ENCODE measurements around the gene OSBPL3.

OSBPL3 gene

DNA sequence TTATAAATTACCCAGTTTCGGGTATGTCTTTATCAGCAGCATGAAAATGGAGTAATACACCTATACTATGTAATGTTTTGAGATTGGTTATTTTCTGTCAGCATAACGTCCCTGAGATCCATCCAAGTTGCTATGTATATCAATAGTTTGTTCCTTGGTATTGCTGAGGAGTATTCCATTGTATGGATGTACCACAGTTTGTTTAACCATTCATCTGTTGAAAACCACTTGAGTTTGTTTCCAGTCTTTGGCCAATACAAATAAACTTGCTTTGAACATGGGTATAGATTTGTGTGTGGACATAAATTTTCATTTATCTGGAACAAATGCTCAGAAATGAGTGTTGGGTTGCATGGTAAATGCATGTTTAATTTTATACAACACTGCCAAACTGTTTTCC, 119.4 kb downstream of the OSBPL3 start:
- WGBS, 2 experiments, result 90 to 100% methylated on average over 2 of the region's 2 CpGs
- H3K27ac ChIP-seq (ENCODE audit: insufficient read depth, low read depth, low read length, poor library complexity, severe bottlenecking), result no peak overlapping the region
- no peaks in the 10 kb centered on the region for H3K27me3 ChIP-seq (ENCODE audit: control insufficient read depth, insufficient read depth, low read length, poor library complexity, severe bottlenecking)
- H3K4me3 ChIP-seq (ENCODE audit: insufficient read depth, low read depth, low read length), result no peak overlapping the region
- no peaks in the 10 kb centered on the region for H3K36me3 ChIP-seq (ENCODE audit: control insufficient read depth, insufficient read depth, low read length)
- peaks cover 3% of the 10 kb centered on the region for H3K4me1 ChIP-seq (ENCODE audit: control insufficient read depth, insufficient read depth, low read length)
- H3K9me3 ChIP-seq (ENCODE audit: control insufficient read depth, low read length), result no peaks in the 10 kb centered on the region

DNA sequence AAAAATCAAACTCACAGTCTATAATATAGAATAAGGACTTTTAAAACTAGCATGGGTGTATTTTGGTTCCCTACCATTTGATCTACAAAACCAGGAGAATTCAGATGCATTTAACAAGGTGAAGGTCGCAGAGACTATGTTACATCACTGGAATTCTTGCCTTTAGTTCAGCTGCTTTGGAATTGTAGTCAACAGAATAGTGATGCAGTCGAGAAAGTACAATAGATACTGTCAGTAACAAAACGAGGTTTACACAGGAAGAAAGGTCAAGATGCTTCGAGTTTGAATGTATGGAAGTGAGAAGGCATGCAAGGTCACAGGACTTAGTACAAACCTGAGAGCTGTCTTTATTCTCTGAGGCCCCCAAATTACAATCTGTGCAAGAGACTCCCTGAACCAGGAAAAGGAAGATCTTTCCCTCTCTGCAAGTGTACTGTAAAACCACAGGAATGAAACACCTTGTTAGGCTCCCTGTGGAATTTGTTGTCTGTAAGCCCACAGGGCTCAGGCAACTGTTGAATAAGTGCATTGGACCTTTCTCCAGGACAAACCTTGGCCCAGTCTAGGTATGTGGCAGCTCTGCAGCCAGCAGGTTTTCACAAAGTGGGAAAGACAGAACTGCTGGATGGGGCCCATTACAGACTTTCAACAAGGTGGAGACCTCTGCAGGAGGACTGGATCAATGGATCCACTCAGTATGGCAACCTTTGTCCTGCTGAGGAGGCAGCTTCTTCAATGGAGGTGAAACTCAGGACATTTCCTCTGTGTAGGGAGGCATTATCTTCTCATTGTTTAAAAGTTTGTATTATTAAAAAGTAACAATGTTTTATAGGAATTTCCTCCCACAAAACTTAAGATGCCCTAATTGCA, 121.6 kb downstream of the OSBPL3 start:
- Histone ChIP-seq H3K4me1 (ENCODE audit: control insufficient read depth, insufficient read depth, low read length) (peaks cover 3% of the 10 kb centered on the region), H3K9me3 (ENCODE audit: control insufficient read depth, low read length) (no peaks in the 10 kb centered on the region), H3K4me3 (ENCODE audit: insufficient read depth, low read depth, low read length) (no peak overlapping the region), H3K36me3 (ENCODE audit: control insufficient read depth, insufficient read depth, low read length) (no peaks in the 10 kb centered on the region), H3K27me3 (ENCODE audit: control insufficient read depth, insufficient read depth, low read length, poor library complexity, severe bottlenecking) (no peaks in the 10 kb centered on the region), H3K27ac (ENCODE audit: insufficient read depth, low read depth, low read length, poor library complexity, severe bottlenecking) (no peak overlapping the region)
- 78 to 82% methylated on average over 4 of the region's 4 CpGs for WGBS, 2 experiments

DNA sequence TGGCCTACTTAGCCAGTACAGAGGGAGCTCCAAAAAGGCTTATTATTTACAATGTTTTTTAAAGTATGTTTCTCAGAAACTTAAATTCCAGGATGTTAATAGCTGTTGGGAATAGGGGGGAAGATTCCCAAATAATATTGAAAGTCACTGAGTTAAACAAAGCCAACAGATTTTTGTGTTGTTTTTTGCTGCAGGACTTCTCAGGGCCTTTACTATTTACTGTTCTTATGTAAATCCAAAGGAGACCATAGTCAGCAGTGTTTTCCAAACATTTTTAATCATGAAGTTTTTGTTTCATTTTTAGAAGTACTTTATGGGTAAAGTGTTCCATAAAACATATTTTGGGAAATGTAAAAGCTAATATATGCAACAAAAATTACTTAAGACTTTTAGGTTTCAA, 122.4 kb downstream of the OSBPL3 start:
- Histone ChIP-seq H3K4me3 (ENCODE audit: insufficient read depth, low read depth, low read length) (no peak overlapping the region), H3K27me3 (ENCODE audit: control insufficient read depth, insufficient read depth, low read length, poor library complexity, severe bottlenecking) (no peaks in the 10 kb centered on the region), H3K4me1 (ENCODE audit: control insufficient read depth, insufficient read depth, low read length) (peaks cover 3% of the 10 kb centered on the region), H3K9me3 (ENCODE audit: control insufficient read depth, low read length) (no peaks in the 10 kb centered on the region), H3K36me3 (ENCODE audit: control insufficient read depth, insufficient read depth, low read length) (no peaks in the 10 kb centered on the region), H3K27ac (ENCODE audit: insufficient read depth, low read depth, low read length, poor library complexity, severe bottlenecking) (no peak overlapping the region)

DNA sequence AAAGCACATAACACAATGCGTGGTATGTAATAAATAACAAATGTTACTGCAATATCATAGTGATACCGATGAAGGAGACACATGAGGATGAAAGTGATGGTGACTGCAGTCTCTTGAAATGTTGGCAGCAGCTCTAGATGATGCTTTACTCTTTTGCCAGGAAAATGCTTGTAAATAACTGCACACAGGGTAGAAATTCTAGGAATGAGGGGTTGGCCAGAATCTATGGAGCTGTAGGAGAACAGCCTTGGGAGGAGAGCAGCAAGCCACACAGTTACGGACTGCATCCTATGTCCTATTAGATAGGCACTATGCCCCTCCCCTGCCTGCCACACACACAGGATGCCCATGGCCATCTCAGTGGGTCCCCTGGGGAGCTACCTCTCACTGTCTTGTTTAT, 125.1 kb downstream of the OSBPL3 start:
- Histone ChIP-seq H3K4me1 (ENCODE audit: control insufficient read depth, insufficient read depth, low read length) (peaks cover 10% of the 10 kb centered on the region), H3K9me3 (ENCODE audit: control insufficient read depth, low read length) (no peaks in the 10 kb centered on the region), H3K4me3 (ENCODE audit: insufficient read depth, low read depth, low read length) (no peak overlapping the region), H3K36me3 (ENCODE audit: control insufficient read depth, insufficient read depth, low read length) (no peaks in the 10 kb centered on the region), H3K27ac (ENCODE audit: insufficient read depth, low read depth, low read length, poor library complexity, severe bottlenecking) (no peak overlapping the region), H3K27me3 (ENCODE audit: control insufficient read depth, insufficient read depth, low read length, poor library complexity, severe bottlenecking) (no peaks in the 10 kb centered on the region)
- WGBS, 2 experiments, result 93 to 95% methylated on average over 3 of the region's 3 CpGs

DNA sequence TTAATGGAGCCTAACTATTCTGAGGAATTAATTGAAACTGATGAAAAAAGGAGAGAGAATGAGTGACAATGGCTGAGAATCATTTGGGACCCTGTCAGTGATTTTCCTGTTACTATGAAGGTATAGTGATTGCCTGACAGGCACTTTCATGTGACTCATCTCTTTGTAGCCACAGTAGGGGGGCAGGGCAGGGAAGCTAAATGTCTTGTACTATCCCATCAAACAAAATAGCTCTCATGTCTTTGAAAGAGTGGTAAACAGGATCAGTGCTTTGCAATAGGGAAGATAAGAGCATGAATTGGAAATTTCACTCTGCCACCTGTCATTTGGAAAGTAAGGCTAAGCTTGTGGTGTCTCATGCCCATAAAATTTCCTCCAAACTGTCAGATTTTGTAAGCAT, 128.2 kb downstream of the OSBPL3 start:
- no peaks in the 10 kb centered on the region for H3K36me3 ChIP-seq (ENCODE audit: control insufficient read depth, insufficient read depth, low read length)
- peaks cover 7% of the 10 kb centered on the region for H3K4me1 ChIP-seq (ENCODE audit: control insufficient read depth, insufficient read depth, low read length)
- no peak overlapping the region for H3K27ac ChIP-seq (ENCODE audit: insufficient read depth, low read depth, low read length, poor library complexity, severe bottlenecking)
- no peak overlapping the region for H3K4me3 ChIP-seq (ENCODE audit: insufficient read depth, low read depth, low read length)
- no peaks in the 10 kb centered on the region for H3K27me3 ChIP-seq (ENCODE audit: control insufficient read depth, insufficient read depth, low read length, poor library complexity, severe bottlenecking)
- H3K9me3 ChIP-seq (ENCODE audit: control insufficient read depth, low read length), result no peaks in the 10 kb centered on the region

DNA sequence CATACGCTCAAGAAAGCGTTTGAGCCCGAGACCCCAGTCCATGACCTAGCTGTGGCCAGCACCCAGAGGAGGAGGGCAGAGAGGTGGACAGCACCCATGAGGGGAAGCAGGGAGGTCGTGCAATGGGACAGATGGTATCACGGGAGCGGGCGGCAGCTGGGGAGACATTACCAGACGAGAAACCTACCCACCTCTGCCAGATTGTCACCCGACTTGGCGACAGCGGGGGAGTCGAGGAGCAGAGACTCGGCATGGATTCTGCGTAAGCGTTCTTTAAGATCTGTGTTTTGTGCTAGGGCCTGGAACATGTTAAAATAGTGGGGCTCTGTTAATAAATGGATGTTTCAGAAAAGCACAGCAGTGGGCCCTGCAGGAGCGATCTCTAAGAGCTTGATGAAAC, 131.1 kb downstream of the OSBPL3 start:
- 95 to 96% methylated on average over 16 of the region's 16 CpGs for WGBS, 2 experiments
- H3K27ac ChIP-seq (ENCODE audit: insufficient read depth, low read depth, low read length, poor library complexity, severe bottlenecking), result no peak overlapping the region
- H3K4me3 ChIP-seq (ENCODE audit: insufficient read depth, low read depth, low read length), result no peak overlapping the region
- peaks cover 9% of the 10 kb centered on the region for H3K4me1 ChIP-seq (ENCODE audit: control insufficient read depth, insufficient read depth, low read length)
- no peaks in the 10 kb centered on the region for H3K27me3 ChIP-seq (ENCODE audit: control insufficient read depth, insufficient read depth, low read length, poor library complexity, severe bottlenecking)
- no peaks in the 10 kb centered on the region for H3K9me3 ChIP-seq (ENCODE audit: control insufficient read depth, low read length)
- no peaks in the 10 kb centered on the region for H3K36me3 ChIP-seq (ENCODE audit: control insufficient read depth, insufficient read depth, low read length)

DNA sequence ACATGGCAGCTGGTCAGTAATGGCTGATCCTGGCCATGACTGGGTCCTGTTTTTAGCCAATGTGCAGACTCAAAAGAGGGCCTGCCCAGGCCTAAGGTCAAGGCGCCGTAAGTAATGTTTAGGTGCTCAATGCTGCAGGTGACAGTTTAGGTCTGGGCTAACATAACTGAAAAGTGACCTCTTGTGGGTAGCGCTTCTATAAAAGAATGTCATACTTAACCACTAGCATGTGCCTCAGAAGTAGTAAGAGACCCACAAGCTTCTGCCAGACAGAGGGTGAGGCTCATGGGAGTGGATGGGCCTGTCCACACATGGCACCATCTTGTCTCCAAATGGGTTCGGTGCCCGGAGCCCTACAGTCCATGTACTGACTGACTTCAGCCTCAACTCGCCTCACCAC, 132.2 kb downstream of the OSBPL3 start:
- H3K36me3 ChIP-seq (ENCODE audit: control insufficient read depth, insufficient read depth, low read length), result no peaks in the 10 kb centered on the region
- peaks cover 19% of the 10 kb centered on the region for H3K4me1 ChIP-seq (ENCODE audit: control insufficient read depth, insufficient read depth, low read length)
- 95 to 99% methylated on average over 5 to 6 of the region's 6 CpGs for WGBS, 2 experiments
- no peak overlapping the region for H3K27ac ChIP-seq (ENCODE audit: insufficient read depth, low read depth, low read length, poor library complexity, severe bottlenecking)
- no peak overlapping the region for H3K4me3 ChIP-seq (ENCODE audit: insufficient read depth, low read depth, low read length)
- H3K27me3 ChIP-seq (ENCODE audit: control insufficient read depth, insufficient read depth, low read length, poor library complexity, severe bottlenecking), result no peaks in the 10 kb centered on the region
- H3K9me3 ChIP-seq (ENCODE audit: control insufficient read depth, low read length), result no peaks in the 10 kb centered on the region

DNA sequence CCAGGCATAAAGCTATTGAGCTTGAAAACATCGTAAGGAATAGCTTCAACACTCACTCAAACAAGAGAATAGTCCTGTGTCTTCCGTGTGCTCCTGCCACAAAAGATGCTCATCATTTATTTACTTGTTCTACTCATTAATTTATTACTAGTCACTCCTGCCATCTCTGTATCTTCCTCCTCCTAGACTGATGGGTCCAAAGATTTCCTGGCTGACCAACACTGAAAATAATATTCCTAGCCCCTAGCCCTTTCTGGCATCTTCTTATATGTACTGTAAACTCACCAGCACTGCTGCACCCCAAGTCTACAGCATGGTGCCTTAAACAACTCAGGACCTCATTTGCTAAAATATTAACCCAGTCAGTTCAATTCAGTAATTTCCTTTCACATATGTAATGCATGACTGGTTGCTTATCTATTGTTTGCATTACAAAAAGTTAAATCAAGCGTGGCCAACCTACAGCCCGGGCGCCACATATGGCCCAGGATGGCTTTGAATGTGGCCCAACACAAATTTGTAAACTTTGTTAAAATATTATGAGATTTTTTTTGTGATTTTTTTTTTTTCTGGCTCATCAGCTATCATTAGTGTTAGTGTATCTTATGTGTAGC, 136.1 kb downstream of the OSBPL3 start:
- Histone ChIP-seq H3K9me3 (ENCODE audit: control insufficient read depth, low read length) (no peaks in the 10 kb centered on the region), H3K36me3 (ENCODE audit: control insufficient read depth, insufficient read depth, low read length) (no peaks in the 10 kb centered on the region), H3K27ac (ENCODE audit: insufficient read depth, low read depth, low read length, poor library complexity, severe bottlenecking) (no peak overlapping the region), H3K27me3 (ENCODE audit: control insufficient read depth, insufficient read depth, low read length, poor library complexity, severe bottlenecking) (no peaks in the 10 kb centered on the region), H3K4me3 (ENCODE audit: insufficient read depth, low read depth, low read length) (no peak overlapping the region), H3K4me1 (ENCODE audit: control insufficient read depth, insufficient read depth, low read length) (peaks cover 14% of the 10 kb centered on the region)
- WGBS, 2 experiments, result 80 to 85% methylated on average over 5 of the region's 5 CpGs

DNA sequence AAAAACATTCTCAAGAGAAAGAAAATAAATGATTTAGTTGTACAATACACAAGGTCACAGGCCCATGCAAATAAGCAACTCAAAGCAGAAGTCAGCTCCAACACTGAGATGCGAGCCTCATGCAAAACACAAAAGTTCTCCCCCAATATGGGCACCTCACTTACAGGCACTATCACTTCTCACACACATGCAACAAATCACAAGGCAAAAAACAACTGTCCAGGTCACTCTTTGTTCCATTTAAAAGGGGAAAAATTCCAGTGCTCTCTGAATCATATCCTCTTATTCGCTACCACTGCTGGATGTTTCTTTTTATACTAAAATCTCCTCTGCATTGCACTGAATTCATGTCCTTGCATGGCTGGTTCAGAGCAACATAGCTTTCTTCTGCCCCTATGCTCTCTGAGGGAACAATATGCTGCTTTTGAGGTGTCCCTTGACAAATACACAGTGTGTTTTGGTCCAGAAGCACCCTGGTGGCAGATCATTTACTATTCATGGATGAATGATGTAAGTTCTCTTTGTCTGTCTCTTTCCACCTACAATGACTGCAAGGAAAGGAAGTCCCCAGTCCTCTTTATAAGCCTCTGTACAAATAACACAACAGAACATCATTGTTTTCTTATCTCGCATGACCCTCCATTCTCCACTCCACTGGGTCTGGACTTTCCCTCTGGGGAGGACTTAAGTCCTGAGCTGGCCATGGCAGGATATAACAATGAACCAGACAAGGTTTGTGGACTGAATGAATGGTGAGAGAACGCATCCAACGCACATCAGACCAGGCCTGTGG, 137.3 kb downstream of the OSBPL3 start:
- 89 to 92% methylated on average over 5 of the region's 5 CpGs for WGBS, 2 experiments
- Histone ChIP-seq H3K9me3 (ENCODE audit: control insufficient read depth, low read length) (no peaks in the 10 kb centered on the region), H3K27ac (ENCODE audit: insufficient read depth, low read depth, low read length, poor library complexity, severe bottlenecking) (no peak overlapping the region)

DNA sequence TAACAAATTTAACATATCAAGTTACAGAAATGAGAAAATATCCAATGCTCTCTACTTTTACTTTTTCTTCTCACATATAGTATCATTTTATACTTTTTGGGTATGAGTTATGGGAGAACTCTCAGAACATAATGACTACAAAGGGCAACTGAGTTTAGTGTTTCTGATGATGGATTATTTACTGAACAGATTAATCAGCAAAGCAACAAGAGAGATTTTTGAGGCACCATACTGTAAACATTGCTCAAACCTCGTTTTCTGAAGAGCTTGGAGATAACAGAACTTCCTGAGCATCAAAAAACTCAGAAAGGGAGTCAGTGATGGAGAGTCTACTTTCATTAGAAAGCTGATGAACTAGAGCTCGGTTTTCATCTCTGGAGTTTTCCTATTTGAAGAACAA, 137.9 kb downstream of the OSBPL3 start:
- no peak overlapping the region for H3K4me3 ChIP-seq (ENCODE audit: insufficient read depth, low read depth, low read length)
- H3K4me1 ChIP-seq (ENCODE audit: control insufficient read depth, insufficient read depth, low read length), result peaks cover 14% of the 10 kb centered on the region
- no peak overlapping the region for H3K27ac ChIP-seq (ENCODE audit: insufficient read depth, low read depth, low read length, poor library complexity, severe bottlenecking)
- no peaks in the 10 kb centered on the region for H3K27me3 ChIP-seq (ENCODE audit: control insufficient read depth, insufficient read depth, low read length, poor library complexity, severe bottlenecking)
- H3K36me3 ChIP-seq (ENCODE audit: control insufficient read depth, insufficient read depth, low read length), result no peaks in the 10 kb centered on the region
- 86 to 91% methylated on average over 1 to 2 of the region's 2 CpGs for WGBS, 2 experiments
- no peaks in the 10 kb centered on the region for H3K9me3 ChIP-seq (ENCODE audit: control insufficient read depth, low read length)

More for the DNA sequence above, 137.3 kb downstream of the OSBPL3 start:
- Histone ChIP-seq H3K4me3 (ENCODE audit: insufficient read depth, low read depth, low read length) (no peak overlapping the region), H3K4me1 (ENCODE audit: control insufficient read depth, insufficient read depth, low read length) (peaks cover 14% of the 10 kb centered on the region), H3K36me3 (ENCODE audit: control insufficient read depth, insufficient read depth, low read length) (no peaks in the 10 kb centered on the region), H3K27me3 (ENCODE audit: control insufficient read depth, insufficient read depth, low read length, poor library complexity, severe bottlenecking) (no peaks in the 10 kb centered on the region)

Measured in ectodermal cell (in vitro differentiated cells).